OCI-LY3 (cell line): ENCODE data around the gene PGAP1.

Source experiments
- CTCF ChIP-seq: fragments of 200-600, 300-600 bp; sonication (generic); IDR thresholded peaks from 2 replicates; pipeline ENCODE4 v1.5.1; 2014; ENCODE audit warnings: antibody characterized with exemption, low read length, low read depth
- EZH2phosphoT487 ChIP-seq: fragments of 200-600 bp; shearing (Covaris generic); IDR thresholded peaks from 2 replicates; pipeline ENCODE4 v1.6.1; 2018; ENCODE audit warnings: antibody characterized with exemption, mixed run types, low read depth

DNA sequence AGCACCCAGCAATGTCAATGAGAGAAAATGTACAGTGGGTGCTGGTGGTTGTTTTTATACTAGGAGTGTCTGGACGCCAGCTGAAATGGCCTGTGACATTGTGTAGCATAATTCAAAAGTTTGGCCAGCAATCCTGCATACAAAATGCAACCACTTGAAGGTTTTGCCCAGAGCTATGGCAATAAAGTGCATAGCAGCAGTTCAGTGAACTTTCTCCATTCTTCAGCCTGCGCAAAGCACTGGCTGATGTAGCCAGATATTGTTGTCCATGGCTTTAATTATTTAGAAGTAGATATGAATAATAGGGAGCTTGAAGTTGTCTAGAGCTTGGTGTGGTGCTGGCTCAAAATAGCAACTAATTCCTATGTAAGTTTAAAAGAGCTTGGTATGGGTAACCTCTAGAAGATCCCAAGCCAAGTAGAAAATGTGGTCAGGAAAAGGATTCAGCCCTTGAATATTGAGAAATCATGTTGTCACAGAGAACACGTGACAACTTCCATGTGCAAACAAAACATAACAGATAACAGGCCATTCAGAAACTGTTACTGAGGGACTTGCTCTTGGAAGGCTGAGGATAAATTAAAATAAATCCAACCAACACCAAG lies 33.3 kb upstream of the PGAP1 start:
- TF ChIP-seq CTCF (no peak), EZH2phosphoT487 (no peak)
